GM21786 (cell line): Measurements from ENCODE around the gene NRF1.

Source experiments
- ATAC-seq: cut with Tn5 transposase; IDR thresholded peaks from one replicate; pipeline ENCODE4 v1.9.1; 2021; ENCODE audit not compliant: unreplicated experiment

NRF1 gene

GRCh38 chr7:129678606-129679005 is 67.1 kb downstream of the NRF1 start:
- ATAC-seq, result no peak

GRCh38 chr7:129680400-129680799 is 68.9 kb downstream of the NRF1 start:
- no peak for ATAC-seq

DNA sequence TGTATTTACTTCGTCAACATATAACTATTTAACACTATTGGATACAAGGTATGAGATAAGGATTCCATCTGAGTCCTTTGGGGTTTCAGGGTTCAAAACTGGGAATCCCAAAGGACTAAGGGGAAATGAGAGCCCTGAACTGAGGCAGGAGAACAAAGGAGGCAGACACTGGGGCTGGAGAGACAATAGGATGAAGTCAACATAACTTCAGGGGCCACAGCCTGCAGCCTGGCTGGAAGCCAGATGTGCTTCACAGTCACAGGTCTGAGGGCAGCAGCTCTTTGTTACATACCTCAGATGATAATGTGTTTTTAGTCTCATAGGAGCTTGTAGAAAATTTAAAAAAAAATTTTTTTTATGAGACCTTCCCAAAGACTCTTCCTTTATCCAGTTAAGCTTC is 73.3 kb downstream of the NRF1 start:
- ATAC-seq, result no peak

GRCh38 chr7:129686063-129686462 is 74.5 kb downstream of the NRF1 start:
- no peak for ATAC-seq

DNA sequence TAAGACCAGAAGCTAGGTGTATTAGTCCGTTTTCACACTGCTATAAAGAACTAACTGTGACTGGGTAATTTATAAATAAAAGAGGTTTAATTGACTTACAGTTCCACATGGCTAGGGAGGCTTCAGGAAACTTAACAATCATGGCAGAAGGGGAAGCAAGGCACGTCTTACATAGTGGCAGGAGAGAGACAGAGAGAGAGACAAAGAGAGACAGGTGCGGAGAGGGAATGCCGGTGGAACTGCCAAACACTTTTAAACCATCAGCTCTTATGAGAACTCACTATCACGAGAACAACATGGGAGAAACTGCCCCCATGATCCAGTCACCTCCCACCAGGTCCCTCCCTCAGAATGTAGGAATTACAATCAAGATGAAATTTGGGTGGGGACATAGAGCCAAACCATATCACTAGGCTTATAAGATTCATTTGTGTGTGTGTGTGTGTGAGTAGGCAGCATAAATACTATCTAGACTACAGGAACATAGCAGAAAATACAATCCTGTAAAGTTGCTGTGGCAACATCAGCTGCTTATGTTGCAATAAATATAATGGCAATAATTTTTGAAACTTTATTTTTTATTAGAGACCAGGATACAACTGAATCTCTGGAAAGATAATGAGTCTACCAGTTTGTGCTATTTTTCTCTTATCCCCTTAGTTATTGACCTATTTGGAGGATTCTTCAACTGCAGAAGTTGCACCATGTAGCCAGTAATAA is 77.1 kb downstream of the NRF1 start:
- no peak for ATAC-seq

GRCh38 chr7:129689995-129690581 is 78.6 kb downstream of the NRF1 start:
- no peak for ATAC-seq

DNA sequence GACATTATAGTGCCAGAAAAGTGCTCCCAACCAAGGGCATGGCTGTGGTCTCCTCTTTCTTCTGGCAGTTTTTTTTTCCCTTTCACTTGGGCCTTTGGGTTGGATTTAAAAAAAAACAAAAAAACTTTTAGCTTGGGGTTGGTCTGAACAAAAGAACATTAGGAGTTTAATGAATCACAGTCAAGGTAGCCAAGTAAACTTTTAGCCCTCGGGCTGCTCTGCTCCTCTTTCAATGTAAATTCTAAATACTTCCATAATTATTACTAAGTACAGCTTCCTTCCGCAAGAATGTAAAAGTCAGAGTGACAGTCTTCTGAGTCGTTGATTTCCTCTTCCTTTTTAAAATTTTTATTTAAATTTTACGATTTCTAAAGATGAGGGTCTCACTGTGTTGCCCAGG is 79.2 kb downstream of the NRF1 start:
- ATAC-seq, result no peak

GRCh38 chr7:129698516-129699418 is 87.2 kb downstream of the NRF1 start:
- no peak for ATAC-seq

DNA sequence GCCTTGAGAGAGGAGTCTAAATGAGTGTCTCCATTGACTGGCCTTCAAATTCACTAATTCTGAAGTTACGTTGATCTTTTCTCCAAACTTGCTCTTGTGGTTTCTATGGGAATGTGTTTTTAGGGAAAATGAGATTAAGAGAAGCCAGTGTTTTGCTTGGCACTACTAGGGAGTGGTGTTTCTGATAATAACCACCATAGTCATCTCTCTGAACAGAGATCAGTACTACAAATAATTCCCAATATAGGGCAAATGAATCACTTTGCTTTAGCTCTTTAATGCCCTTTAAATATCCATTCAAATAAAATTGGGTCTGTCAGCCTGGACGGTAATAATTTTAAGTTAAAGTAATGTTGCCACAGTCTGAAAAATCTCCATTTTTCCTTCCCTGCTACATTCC is 90.8 kb downstream of the NRF1 start:
- no peak for ATAC-seq

DNA sequence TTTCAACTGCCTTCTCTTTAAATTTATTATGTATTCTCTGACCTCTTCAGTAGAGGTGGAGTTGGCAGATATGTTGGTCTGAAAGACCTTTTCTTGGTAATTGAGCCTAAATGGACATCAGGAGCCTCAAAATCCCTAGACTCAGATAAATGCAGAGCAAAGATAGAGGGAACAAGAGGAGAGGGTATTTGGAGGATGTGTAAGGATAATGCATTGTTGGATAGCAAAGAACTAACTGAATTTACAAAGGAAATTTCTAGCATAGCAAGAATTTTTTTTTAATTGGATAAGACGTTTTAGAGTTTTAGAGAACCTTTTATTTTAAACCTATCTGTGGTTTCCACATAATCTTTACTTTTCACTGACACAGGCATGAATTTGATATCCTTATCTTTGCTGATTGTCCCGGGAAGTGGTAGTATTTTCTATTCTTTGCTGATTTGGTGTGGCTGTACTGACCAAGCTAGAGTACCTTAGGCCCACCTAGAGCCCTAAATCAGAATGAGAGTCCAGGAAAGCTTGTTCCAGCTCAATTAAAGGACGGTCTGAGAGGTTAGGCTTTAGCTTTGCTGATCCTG is 91.3 kb downstream of the NRF1 start:
- ATAC-seq, result no peak

- ATAC-seq, result no peak
Observed at GRCh38 chr7:129703751-129704150, 92.2 kb downstream of the NRF1 start.

DNA sequence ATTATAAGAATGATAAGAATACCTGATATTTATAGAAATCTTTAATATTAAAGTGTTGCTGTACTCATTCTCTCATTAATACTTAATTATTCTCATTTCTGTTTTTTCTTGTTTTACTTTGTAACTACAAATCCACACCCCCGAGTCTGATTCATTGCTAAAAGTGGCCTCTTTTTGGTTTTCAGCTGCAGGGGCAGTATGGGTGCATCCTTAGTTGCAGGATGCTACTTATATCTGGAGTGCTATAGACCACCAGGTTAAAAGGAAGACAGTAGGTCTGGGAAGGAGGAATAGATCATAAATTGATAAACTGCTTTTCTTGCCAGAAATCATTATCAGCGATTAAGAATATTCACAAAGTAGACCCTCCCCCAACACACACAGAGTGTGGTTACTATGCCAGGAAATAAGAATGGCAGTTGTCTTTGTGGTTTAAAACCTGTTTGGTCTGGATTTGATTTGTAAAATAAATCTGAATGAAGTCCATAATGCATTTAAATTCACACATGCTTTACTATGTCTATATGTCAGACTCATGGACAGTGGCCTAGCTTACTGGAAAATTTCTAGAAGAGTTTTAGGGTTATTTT is 96.5 kb downstream of the NRF1 start:
- no peak for ATAC-seq

- ATAC-seq, result no peak
Observed at GRCh38 chr7:129713544-129713943, 102.0 kb downstream of the NRF1 start.

DNA sequence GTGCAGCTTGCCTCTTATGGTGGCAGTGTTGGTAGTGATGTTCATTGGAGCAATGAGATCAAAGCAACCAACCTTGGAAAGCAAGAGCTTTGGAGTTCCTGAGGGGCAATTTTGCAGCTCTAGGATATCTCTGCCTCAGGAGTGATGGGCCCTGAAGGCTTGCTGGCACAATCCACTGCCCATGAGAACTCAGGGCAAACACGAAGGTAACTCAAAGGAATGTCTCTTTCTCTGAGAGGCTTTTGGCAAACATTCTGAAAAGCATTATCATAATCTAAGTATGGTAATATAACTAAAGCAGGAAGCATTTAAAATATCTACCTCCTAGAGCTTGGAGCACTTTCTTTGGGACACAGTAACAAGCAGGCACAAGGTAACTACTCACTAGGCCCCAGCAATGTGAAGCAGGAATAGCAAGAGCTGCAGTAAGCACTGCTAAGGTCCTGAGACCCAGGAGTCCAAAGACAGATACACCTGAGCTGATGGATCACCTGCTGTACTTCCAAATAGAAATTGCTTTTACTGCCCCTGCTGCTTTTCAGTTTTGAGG is 103.1 kb downstream of the NRF1 start:
- no peak for ATAC-seq

DNA sequence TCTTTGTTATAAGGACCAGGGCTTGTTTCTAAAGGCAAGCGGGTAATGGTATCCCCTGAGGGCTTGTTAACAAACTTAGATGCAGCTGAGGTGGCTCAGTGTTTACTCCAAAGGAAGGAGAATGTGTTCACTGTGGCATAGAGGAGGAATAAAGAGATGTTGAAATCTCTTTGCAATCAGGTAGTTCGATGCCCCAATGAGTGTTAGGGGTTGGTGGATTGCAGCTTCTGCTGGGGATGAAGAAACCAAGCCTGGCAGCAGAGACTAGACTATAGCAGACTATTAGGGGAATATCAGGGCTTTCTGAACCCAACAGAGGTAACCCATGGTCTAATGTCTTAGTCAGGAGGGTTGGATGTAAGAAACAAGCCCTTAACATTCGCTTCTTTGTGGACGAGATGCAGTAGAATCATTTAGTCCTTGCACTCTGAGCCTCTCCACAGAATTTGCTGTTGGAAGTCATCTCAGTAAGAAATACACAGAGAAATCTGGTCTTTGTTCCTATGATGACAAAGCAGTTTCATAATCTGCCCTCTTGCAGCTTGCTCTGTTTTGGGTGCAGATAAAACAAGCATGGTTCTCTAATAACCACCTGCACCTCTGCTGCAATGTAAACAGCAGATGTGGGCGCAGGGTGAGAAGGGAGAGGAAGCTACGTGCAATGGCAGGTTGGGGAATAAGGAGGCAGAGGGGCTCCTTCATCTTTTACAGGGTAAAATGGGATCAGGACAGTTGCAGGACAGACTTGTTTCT is 108.6 kb downstream of the NRF1 start:
- ATAC-seq, result no peak

- ATAC-seq, result no peak
Observed at GRCh38 chr7:129721068-129721467, 109.5 kb downstream of the NRF1 start.

- ATAC-seq, result no peak
Observed at GRCh38 chr7:129723679-129724078, 112.2 kb downstream of the NRF1 start.

DNA sequence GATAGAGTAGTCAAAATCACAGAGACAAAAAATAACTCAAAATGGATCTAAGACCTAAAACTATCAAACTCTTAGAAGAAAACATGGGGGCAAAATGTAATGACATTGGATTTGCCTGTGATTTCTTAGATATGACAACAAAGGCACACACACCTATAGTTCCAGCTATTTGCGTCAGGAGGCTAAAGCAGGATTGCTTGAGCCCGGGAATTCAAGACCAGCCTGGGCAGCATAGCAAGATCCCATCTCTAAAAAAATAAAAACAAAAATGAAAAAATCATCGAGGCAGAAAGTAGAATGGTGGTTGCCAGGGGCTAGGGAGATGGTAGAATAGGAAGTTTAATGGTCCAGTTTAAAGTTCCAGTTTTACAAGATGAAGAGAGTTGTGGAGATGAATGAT is 113.3 kb downstream of the NRF1 start:
- no peak for ATAC-seq

DNA sequence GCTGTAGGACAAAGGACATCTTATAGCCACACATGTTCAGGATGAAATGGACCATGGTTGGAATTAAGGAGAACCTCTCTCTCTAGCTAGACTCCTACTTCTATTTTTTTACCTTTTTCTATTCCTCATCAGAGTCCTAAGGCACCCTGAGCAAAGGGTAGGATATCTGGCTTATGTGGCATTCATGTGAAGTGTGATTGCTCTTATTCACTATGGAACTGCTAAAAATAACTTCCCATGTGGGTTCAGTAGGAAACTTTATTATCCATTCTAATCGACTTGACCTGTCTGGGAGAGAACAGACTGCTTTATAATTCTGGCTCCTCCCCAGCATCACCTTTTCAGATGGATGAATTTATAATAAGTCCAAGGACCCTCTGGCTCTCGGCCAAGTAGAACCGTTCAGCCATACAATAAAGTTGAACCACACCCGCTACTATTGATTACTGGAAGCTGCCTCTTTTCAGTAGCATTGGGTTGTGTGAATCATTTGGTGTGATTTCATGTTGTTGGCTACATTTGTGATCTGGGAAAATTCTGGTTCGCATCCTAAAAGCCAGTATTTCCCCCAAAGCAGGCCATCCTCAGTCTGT is 117.5 kb downstream of the NRF1 start:
- ATAC-seq, result no peak

DNA sequence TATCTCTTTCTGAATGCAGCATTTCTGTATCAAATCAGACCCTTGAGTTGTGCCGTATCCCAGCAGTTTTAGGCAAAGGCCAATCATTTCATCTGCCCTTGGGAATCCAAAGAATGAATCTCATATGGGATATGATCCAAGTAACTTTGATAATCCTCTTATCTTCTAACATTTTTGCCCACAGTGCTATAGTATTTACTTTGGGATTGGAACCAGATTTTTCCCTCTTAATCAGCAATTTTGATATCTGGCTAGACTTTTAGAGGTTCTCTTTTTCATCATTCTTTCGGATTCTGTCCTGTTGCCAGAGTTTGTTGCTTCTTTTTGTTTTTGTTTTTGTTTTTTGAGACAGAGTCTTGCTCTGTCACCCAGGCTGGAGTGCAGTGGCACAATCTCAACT is 118.0 kb downstream of the NRF1 start:
- no peak for ATAC-seq
